ENCODE data around the gene LGI2.
"Not testable (repeated sequence)": the region's sequence is repeated elsewhere in the genome, so short reads cannot be mapped to it uniquely, and the experiment has no call there.

LGI2 gene

DNA sequence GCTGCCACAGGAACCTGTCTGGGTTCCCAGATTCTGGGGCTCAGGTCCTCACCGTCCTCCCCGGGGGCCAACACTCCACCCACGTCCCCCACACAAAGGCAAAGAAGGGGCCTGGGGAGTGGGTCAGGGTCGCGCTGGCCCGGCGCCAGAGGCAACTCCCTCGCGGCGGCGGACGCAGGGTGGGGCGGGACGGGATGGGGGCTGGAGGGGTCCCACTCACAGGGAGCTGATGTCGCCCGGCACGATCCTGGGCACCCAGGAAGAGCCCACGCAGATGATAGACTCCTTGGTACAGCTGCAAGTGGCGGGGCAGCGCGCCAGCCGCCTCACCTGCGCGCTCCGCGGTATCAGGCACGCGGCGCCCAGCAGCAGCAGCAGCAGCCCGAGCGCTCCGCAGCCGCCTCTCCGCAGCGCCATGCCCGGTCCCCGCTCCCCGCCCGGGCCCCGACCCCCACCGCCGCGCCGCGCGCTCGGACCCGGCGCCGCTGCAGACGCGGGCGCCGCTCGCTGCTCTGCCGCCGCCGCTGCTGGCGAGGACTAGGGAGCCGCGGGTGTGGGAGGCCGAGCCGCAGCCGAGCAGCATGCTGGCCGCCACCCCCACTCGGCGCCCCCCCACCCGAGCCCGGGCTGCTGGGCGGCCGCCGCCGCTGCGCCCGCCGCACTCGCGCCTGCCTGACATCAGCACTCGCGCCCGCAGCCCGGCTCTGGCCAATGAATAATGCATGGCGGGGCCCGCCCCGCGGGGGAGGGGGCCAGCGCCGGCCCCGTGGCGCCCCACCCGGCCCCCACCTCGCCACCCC is at the start of gene LGI2:
LGI2 (minus strand) TSS at position 670 of the 800 bp plus-strand sequence; CDS start at position 417, 253 bp downstream.
- no peak for DNase-seq

DNA sequence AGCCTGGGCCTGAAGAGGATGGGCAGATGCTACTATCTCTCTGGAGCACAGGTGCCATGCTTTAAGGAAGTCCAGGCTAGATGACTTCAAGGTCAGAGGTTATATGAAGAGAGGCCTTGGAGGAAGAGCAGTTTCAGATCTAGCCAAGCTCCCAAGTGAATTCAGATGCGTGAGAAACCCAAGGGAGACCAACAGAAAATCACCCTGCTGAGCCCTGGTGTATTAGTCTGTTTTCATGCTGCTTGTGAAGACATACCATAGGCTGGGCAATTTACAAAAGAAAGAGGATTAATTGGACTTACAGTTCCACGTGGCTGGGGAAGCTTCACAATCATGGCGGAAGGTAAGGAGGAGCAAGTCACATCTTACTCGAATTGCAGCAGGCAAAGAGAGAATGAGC is 47.8 kb upstream of the LGI2 start:
- no peak for DNase-seq

DNA sequence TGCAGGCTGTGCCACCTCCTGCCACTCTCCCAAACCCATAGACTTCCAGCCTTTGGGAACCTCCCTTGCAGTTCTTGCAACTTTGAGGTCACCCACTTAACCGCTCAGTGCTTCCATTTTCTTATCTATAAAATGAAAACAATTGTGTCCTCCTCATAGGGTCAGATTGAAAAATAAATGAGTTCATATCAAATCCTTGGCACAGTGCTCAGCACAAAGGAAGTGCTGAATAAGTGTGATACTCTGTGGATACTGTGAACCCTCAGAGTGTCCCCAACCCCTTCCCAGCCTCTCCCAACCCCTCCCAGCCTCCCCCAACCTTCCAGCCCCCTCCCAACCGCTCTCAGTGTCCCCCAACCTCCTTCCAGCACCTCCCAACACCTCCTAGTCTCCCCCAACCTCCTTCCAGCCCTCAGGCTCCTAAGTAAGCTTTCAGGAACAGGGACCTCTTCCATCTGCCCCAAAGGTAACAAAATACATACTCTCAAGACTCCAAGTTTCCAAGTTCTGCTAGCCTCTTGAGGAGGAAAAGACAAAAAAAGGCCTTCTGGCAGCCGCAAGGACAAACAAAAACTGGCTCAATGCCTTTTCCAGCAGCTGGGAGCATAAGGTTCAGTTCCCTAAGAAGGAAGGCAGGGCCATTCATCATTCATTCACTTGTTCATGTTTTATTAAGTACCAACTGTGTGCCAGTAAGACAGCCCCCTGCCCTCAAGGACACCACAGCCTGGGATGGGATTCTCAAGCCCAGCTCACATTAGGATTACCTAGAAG is 46.1 kb upstream of the LGI2 start:
- DNase-seq = no peak

DNA sequence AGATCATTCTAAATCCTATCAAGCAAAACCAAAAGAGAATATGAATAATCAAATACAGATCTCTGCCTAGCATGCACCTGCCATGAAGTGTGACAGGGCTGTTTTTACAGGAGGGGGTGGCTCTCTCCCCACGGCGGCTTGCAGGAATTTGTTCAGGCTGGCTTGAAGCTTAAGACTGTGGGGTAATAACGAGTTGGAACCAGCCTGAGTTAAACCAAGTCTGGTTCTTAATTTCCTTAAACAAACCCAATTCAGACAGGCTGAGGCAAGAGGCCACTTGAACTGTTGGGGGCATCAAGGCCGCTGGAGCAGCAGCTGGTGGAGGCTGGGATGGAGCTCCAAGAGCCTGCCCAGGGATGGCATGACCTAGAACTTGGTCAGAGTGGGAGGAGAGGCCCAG is 45.1 kb upstream of the LGI2 start:
- DNase-seq = no peak

GRCh38 chr4:25075129-25075528 is 44.4 kb upstream of the LGI2 start:
- no peak for DNase-seq

DNA sequence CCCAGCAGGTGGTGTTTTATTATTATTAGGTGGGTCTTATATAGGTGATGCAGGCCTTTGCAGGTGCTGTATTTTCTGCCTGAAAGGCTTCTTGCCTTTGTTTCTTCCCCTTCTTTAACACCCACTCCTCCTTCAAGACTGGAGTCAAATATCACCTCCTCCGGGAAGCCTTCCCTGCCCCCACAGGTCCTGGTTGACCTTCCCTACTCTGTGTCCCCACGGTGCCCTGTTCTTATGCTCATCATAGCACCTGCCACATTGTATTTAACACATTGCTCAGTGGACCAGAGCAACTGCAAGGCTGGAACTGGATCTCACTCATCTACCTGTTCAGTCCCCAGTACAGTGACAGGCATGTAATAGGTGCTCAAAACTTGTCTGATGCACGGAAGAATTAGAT is 39.8 kb upstream of the LGI2 start:
- DNase-seq = no peak

DNA sequence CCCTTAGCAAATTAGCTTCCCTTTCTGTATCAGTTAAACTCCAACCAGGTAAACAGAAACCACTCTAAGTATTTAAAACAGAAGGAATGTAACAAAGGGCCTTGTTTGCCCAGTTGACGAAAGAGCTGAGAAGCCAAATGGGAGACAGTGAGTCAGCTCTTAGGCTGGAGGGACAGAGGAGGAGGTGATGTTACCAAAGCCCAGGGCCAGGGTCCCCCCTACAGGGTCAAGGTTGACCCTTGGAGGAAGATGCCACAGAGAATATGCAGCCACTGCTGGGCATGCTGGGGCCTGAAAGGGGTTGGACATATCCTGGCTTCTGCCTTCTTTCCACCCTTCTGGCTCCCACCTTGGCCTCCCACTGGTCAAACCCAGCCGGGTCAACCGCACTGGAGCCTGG is 38.3 kb upstream of the LGI2 start:
- no peak for DNase-seq

DNA sequence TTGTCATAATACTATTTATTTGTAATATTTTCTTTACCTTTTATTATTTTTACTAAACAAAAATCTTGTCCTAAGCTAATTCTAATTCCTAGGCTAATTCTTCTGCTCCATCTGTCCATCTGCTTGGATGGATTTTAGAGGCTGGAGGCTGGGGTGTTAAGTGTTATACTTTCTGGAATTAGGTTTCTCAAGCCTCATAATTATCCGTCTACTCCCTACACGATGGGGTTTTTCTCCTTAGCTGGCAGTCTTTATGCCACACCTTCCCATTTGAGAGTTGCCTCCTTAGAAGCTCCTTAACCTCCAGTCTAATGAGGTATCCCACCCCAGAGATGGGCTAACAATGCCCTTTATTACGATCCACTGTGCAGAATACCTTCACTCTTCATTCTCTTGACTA is 37.6 kb upstream of the LGI2 start:
- DNase-seq = no peak

DNA sequence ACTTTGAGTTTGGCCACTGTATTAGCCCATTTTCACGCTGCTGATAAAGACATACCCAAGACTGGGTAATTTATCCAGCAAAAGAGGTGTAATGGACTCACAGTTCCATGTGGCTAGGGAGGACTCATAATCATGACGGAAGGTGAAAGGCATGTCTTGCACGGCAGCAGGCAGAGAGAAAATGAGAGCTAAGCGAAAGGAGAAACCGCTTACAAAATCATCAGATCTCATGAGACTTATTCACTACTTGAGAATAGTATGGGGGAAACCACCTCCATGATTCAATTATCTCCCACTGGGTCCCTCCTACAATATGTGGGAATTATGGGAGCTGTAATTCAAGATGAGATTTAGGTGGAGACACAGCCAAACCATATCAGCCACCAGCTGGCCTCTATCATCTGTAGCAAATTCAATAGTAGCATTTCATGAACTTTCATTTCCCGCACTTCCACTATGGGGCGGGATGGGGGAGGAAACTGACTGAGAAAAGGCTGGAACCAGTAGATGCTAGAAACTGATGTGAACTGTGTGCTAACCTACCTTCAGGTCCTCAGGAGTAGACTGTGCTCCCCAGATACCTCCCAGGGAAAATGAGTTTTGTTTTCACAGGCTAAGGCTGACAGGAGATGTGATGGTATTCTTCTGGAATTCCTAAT is 35.3 kb upstream of the LGI2 start:
- no peak for DNase-seq

DNA sequence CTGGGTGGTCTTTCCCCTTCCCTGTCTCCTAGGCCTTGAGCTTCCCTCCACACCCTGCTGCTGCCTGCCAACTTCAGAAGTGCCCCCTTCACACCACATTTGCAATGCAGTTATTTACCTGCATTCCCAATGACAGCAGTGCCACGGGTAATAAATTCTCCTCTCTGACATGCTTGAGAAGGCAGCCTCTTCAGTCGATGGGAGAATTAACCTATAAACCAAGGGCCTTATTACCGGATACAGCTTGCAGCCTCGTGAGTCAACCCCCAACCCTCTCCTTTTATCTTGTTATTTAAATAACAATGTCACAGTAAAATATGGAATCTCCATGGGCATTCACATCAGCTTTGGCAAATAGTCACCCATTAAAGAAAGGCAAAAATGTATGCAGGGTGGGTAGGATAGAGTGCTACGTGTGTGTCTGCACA is 34.7 kb upstream of the LGI2 start:
- no peak for DNase-seq

DNA sequence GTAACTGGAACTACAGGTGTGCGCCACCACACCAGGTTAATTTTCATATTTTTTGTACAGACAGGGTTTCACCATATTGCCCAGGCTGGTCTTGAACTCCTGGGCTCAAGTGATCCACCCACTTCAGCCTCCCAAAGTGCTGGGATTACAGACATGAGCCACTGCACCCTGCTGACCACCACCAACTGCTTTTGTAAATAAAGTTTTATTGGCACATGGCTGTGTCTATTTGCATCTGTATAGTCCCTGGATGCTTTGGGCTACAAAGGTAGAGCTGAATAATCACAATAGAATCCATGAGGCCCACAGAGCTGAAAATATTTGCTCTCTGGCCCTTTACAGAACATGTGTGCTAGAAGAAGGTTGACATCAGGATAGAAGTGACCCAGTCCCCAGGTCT is 33.7 kb upstream of the LGI2 start:
- DNase-seq = not testable (repeated sequence)

DNA sequence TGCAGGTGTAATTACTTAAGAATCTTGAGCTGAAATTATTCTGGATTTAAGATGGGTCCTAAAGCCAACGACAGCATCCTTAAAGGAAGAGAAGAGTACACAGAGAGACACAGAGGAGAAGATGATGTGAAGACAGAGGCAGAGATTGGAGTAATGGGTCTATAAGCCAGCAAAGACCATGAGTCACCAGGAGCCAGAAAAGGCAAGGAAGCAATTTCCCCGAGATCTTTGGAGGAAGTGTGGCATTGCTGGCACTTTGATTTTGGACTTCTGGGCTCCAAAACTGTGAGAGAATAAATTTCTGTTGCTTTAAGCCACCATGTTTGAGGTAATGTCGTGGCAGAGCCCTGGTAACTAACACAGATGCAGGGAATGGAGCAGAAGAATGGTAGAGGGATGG is 32.4 kb upstream of the LGI2 start:
- DNase-seq = no peak

DNA sequence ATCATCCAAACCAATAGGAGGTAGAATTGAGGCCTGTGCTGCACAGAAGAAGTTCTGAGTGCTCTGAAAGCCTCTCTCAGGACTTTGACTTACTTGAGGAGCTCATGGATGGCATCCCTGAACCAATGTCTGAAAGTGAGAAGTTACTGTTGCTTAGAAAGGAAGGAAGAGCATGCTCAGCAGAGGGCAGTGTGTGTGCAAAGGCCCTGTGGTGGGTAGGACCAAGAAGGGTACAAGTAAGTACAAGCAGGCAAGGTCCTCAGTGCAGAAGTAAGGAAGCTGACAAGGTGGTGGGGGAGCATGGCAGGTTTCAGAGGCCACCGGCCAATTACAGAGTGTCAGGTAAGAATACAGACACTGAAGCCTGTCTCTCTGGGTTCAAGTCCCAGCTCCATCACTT is 31.4 kb upstream of the LGI2 start:
- DNase-seq = no peak

GRCh38 chr4:25061602-25062001 is 30.9 kb upstream of the LGI2 start:
- DNase-seq = no peak

DNA sequence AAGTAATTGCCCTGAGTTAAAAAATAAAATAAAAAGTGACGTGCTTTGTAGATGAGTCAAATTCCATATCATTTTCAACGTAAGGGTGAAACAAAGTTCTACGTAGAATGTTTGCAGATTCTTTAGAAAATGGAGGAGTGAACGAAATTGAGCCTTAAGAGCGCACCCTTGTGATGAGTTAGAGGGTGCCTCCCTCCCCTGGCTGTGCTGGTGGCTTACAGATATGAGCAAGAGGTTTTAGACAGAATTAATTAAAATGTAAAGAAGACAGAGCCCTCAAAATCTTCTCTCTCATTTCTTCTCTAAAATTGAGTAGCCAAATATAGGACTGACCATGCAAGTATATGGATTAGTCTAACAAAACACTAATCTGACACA is 30.2 kb upstream of the LGI2 start:
- no peak for DNase-seq

DNA sequence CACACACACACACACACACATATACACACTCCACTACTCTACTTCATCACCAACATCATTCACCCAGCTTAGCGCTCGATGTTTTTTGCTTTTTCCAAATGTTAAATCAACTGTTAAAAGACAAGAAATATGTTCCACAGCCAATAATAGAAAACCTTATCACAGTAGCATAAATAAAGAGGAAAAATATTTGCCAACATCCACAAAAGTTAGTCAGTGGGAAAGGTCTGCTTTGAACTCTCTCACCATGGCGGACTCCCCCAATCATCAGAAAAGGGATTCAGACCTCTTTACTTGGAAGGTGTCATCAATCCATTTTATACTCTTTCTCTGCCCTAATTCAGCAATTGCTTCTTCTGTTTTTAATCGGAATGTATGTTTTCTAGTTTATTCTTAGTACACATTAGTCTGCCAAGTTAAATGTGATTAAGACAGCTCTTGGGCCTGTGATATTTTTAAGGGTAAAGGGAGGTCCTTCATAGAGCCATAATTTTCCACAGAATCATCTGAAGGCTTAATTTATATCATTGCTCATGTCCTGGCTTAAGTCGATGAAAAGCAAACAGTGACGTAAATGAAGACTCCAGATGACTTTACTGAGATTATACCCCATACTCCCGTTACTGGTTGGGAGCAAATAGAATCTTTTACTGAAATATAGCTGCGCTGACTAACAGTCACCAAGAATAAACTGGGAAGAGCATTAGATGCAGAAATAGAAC is 29.7 kb upstream of the LGI2 start:
- DNase-seq = no peak

- no peak for DNase-seq
Measured at GRCh38 chr4:25059791-25060190, 29.0 kb upstream of the LGI2 start.

- DNase-seq = no peak
Measured at GRCh38 chr4:25058796-25059195, 28.1 kb upstream of the LGI2 start.

DNA sequence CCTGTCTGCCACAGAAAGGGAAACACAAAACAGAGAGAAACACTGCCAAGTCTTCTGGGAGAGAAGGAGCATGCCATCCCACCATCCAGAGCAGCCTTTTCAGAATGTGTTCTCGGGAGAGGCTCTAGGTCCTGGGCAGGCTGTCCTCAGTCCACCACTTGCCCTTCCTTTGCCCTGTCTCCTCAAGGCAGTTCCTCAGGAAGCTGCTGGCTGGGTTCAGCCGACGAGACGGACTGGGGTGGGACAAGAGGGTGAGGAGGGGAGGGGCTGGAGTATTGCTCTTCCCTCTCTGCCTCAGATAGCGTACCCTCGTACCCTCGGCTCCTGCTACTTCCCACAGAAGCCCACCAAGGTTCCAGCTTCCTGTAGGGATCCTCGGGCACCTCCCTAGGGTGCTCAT is 26.6 kb upstream of the LGI2 start:
- no peak for DNase-seq

- not testable (repeated sequence) for DNase-seq
Measured at GRCh38 chr4:25052037-25052436, 21.3 kb upstream of the LGI2 start.

DNA sequence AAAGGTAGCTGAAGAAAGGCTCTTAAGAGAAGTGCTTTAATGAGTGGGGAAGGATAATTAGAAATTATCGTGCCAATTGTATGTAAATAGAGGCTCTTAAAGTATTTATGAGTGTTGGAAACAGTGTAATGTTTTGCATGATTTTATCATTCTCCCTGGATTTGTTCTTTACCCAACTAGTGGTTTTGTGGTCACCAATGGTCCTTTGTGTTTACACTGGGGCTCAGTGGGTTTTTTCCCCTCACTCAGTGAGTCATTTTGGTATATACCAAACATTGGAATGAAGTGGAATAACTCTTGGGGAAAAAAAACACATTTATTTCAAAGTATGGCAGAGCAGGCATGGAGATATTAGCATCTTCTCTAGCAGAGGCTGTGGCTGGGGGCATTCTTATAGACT is 20.8 kb upstream of the LGI2 start:
- DNase-seq = no peak

DNA sequence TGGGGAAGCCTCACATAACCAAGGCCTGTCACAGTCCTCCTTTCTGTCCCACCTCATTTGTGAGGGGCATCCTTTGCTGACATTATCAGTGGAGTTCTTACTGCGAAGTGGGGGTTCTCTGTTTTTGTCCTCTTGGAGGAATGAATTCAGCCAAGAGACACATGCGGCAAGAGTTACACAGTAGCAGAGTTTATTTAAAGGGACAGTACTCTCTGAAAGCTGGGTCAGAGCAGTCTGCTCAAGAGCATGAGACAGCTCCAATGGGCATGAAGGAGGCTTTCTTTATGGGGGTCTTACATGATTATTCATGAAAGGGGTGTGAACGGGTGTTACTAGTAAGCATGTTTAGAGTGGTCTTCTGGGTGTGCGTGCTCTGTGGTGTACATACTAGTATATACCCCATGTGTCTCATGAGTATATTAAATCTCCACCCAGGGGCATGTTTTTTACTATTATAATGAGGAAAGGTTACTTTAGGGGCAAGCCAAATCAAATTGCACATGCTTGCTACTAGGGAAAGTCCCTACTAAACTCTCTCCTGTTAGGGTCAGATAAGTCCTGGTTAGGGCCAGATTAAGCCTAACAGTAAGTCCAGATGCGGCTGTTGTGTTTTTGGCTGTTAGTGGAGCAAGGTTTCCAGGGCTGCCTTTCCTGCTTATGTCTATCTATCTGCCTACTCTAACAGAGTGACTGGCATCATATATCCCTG is 19.8 kb upstream of the LGI2 start:
- no peak for DNase-seq

GRCh38 chr4:25043548-25043947 is 12.8 kb upstream of the LGI2 start:
- no peak for DNase-seq
